Smooth muscle cell (in vitro differentiated cells): Measurements from ENCODE around the gene DEK. TPM values are rescaled to one million over a fixed set of nuclear protein-coding genes. Genes with fewer than 3 reads are reported as not detected.

Experiments used
- DNase-seq: peaks from one replicate; lab custom pipeline; 2025; ENCODE audit not compliant: unreplicated experiment; lab: John Stamatoyannopoulos, UW
- H2AFZ ChIP-seq: fragments of 200-600 bp; sonication (generic); 2 replicates; pipeline ENCODE4 v1.6.0; 2016; ENCODE audit warnings: antibody characterized with exemption, low read depth, mild to moderate bottlenecking
- H3F3A ChIP-seq: fragments of 200-600 bp; sonication (generic); 2 replicates; pipeline ENCODE4 v1.6.0; 2017; ENCODE audit warnings: antibody characterized with exemption, low read depth
- H3K27ac ChIP-seq: fragments of 200-600 bp; sonication (generic); 2 replicates; pipeline ENCODE4 v1.5.1; 2016; ENCODE audit warnings: low read depth, mild to moderate bottlenecking
- H3K27me3 ChIP-seq: fragments of 200-600 bp; sonication (generic); 2 replicates; pipeline ENCODE4 v1.6.1; 2016; ENCODE audit warnings: low read depth, mild to moderate bottlenecking
- H3K36me3 ChIP-seq: fragments of 200-600 bp; sonication (generic); 2 replicates; pipeline ENCODE4 v1.5.1; 2016; ENCODE audit warnings: low read depth
- H3K4me1 ChIP-seq: fragments of 200-600 bp; sonication (generic); 2 replicates; pipeline ENCODE4 v1.5.1; 2016; ENCODE audit warnings: low read depth
- H3K4me2 ChIP-seq: fragments of 200-600 bp; sonication (generic); 2 replicates; pipeline ENCODE4 v1.6.0; 2016; ENCODE audit warnings: mild to moderate bottlenecking
- H3K4me3 ChIP-seq: fragments of 200-600 bp; sonication (generic); 2 replicates; pipeline ENCODE4 v1.5.1; 2016; ENCODE audit warnings: mild to moderate bottlenecking
- H3K79me2 ChIP-seq: fragments of 200-600 bp; sonication (generic); 2 replicates; pipeline ENCODE4 v1.6.0; 2016; ENCODE audit warnings: low read depth, mild to moderate bottlenecking
- H3K9ac ChIP-seq: fragments of 200-600 bp; sonication (generic); 2 replicates; pipeline ENCODE4 v1.6.0; 2016; ENCODE audit warnings: low read depth
- H3K9me3 ChIP-seq: fragments of 200-600 bp; sonication (generic); replicated peaks from 2 replicates; pipeline ENCODE4 v1.5.1; 2016; ENCODE audit warnings: low read depth
- H4K20me1 ChIP-seq: fragments of 200-600 bp; sonication (generic); 2 replicates; pipeline ENCODE4 v1.6.0; 2016; ENCODE audit warnings: low read depth
- CTCF ChIP-seq: fragments of 200-600 bp; sonication (generic); IDR thresholded peaks from 2 replicates; pipeline ENCODE4 v1.5.1; 2017; ENCODE audit warnings: borderline replicate concordance, mild to moderate bottlenecking, antibody characterized with exemption; ENCODE audit not compliant: insufficient read depth, poor library complexity, severe bottlenecking
- WGBS: methylation state at CpG from one replicate; pipeline ENCODE4 v1.1.7; 2016; ENCODE audit warnings: low lambda C conversion rate; 5-methylcytosine and 5-hydroxymethylcytosine counted together
- polyA plus RNA-seq: library from polyadenylated mRNA; unstranded; fragments of >200 nt; fragmentation: Nextera tagmentation; extraction: Ambion mirVana; gene quantifications from 2 replicates; pipeline ENCODE4 v1.2.1, GENCODE V29; 2016
- total RNA-seq: library from RNA; depleted of rRNA; stranded (reverse); fragments of >200 nt; gene quantifications from 2 replicates; pipeline ENCODE4 v1.2.3, GENCODE V29; 2014

The DEK gene
- total and polyA plus RNA-seq, 2 experiments from 2014 or later = 33.7 to 56.5 TPM

DNA sequence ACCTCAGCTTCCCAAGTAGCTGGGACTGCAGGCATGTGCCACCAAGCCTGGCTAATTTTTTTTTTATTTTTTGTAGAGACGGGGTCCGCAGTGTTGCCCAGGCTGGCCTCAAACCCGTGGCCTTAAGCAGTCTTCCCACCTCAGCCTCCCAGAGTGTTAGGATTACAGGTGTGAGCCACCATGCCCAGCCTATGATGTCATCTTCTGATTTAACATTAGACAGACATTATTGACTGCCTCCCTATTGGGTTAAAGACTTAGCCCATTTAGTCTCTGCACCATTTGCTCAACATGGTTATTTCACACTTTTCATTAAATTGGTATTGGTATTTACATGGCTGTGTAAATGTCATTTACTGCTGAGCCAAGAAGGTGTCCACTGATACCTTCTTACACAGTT, 46.1 kb downstream of the DEK start:
- H3K4me1 ChIP-seq = no peaks in the 10 kb centered on the region
- WGBS = 92% methylated on average over 3 of the region's 3 CpGs
- H3K4me3 ChIP-seq = no peak overlapping the region
- no peaks in the 10 kb centered on the region for H4K20me1 ChIP-seq
- H3K27ac ChIP-seq = no peak overlapping the region
- no peak overlapping the region for H2AFZ ChIP-seq
- peaks cover 10% of the 10 kb centered on the region for H3F3A ChIP-seq
- no peak overlapping the region for H3K4me2 ChIP-seq
- H3K79me2 ChIP-seq = no peaks in the 10 kb centered on the region
- H3K9ac ChIP-seq = no peak overlapping the region
- no peaks in the 10 kb centered on the region for H3K9me3 ChIP-seq
- no peaks in the 10 kb centered on the region for H3K27me3 ChIP-seq
- TF ChIP-seq CTCF = no peak
- H3K36me3 ChIP-seq = no peaks in the 10 kb centered on the region
- DNase-seq = no peak

DNA sequence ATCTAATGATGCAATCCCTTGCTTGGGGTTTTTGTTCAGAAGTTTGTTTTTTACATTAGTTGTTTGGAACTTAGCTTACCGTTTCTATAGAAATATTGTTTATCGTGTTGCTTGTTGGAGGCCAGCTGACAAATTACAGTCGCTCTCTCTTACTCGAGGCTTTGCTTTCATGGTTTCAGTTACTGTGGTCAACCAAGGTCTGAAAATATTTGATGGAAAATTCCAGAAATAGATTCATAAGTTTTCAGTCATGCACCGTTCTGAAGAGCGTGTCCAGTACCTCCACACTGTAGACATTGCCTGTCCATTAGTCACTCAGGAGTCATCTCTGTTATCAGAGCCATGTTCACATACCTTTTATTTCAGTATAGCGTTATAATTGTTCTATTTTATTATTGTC, 47.9 kb downstream of the DEK start:
- Histone ChIP-seq H3K9me3 (no peaks in the 10 kb centered on the region), H2AFZ (no peak overlapping the region), H4K20me1 (no peaks in the 10 kb centered on the region), H3K27me3 (no peaks in the 10 kb centered on the region), H3K4me2 (no peak overlapping the region), H3K27ac (peak overlapping the region; percentile 57), H3K4me1 (no peaks in the 10 kb centered on the region), H3K36me3 (no peaks in the 10 kb centered on the region), H3K4me3 (no peak overlapping the region), H3K9ac (no peak overlapping the region), H3K79me2 (no peaks in the 10 kb centered on the region), H3F3A (peaks cover 5% of the 10 kb centered on the region)
- DNase-seq = no peak
- 74% methylated on average over 7 of the region's 7 CpGs for WGBS
- TF ChIP-seq CTCF = no peak

GRCh38 chr6:18215436-18215835, 48.9 kb downstream of the DEK start:
- Histone ChIP-seq H3K27me3 (no peaks in the 10 kb centered on the region), H3K9ac (no peak overlapping the region), H3K27ac (no peak overlapping the region), H4K20me1 (no peaks in the 10 kb centered on the region), H3F3A (peaks cover 5% of the 10 kb centered on the region), H3K79me2 (no peaks in the 10 kb centered on the region), H3K4me3 (no peak overlapping the region), H3K9me3 (no peaks in the 10 kb centered on the region), H3K4me1 (no peaks in the 10 kb centered on the region), H3K36me3 (no peaks in the 10 kb centered on the region), H3K4me2 (no peak overlapping the region), H2AFZ (no peak overlapping the region)
- DNase-seq = no peak
- 95% methylated on average over 7 of the region's 7 CpGs for WGBS
- TF ChIP-seq CTCF = no peak

DNA sequence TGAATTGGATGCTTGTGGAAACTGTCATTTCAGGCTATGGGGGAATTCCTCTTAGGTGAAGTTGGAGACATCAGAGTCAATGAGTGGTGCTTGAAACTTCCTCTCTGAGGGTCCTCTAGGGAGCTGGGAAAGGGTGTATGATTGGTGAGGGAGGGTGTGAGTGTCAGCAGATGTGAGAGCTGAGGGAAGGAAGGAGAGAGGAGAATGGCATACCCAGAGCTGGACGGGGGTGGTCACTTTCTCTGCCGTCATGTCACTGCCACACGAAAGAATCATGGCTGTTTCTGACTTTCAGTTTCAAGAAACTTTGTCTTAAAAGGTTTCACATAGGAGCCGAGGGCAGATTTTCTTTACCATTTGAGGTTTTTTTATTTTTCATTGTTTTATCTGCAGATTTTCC, 50.3 kb downstream of the DEK start:
- Histone ChIP-seq H3K36me3 (no peaks in the 10 kb centered on the region), H3K4me2 (no peak overlapping the region), H3K79me2 (no peaks in the 10 kb centered on the region), H4K20me1 (no peaks in the 10 kb centered on the region), H3K4me1 (no peaks in the 10 kb centered on the region), H3K4me3 (no peak overlapping the region), H3K27me3 (no peaks in the 10 kb centered on the region), H3K9me3 (no peaks in the 10 kb centered on the region), H3K27ac (no peak overlapping the region), H3F3A (no peaks in the 10 kb centered on the region), H3K9ac (no peak overlapping the region), H2AFZ (no peak overlapping the region)
- TF ChIP-seq CTCF = no peak
- DNase-seq = no peak
- 90% methylated on average over 4 of the region's 4 CpGs for WGBS
